ENCODE data around the gene UNC5B.

Gene UNC5B

GRCh38 chr10:71255808-71256660 is 43.7 kb downstream of the UNC5B start:
- DNase-seq: no peak

- no peak for DNase-seq
Measured at GRCh38 chr10:71256661-71257318, 44.4 kb downstream of the UNC5B start.

GRCh38 chr10:71257319-71257997 is 45.1 kb downstream of the UNC5B start:
- DNase-seq: no peak

GRCh38 chr10:71258046-71258445 is 45.7 kb downstream of the UNC5B start:
- DNase-seq: no peak

- no peak for DNase-seq
Measured at GRCh38 chr10:71258446-71259145, 46.2 kb downstream of the UNC5B start.

GRCh38 chr10:71259282-71259681 is 46.9 kb downstream of the UNC5B start:
- DNase-seq: no peak

- no peak for DNase-seq
Measured at GRCh38 chr10:71259815-71260501, 47.6 kb downstream of the UNC5B start.

- DNase-seq: no peak
Measured at GRCh38 chr10:71260622-71261325, 48.4 kb downstream of the UNC5B start.

- no peak for DNase-seq
Measured at GRCh38 chr10:71262027-71262426, 49.7 kb downstream of the UNC5B start.

GRCh38 chr10:71262817-71263216 is 50.4 kb downstream of the UNC5B start:
- DNase-seq: no peak

- no peak for DNase-seq
Measured at GRCh38 chr10:71263376-71263775, 51.0 kb downstream of the UNC5B start.

GRCh38 chr10:71264345-71265200 is 52.2 kb downstream of the UNC5B start:
- no peak for DNase-seq

- DNase-seq: no peak
Measured at GRCh38 chr10:71265201-71265575, 52.8 kb downstream of the UNC5B start.

GRCh38 chr10:71265618-71266146 is 53.3 kb downstream of the UNC5B start:
- DNase-seq: no peak

- no peak for DNase-seq
Measured at GRCh38 chr10:71266147-71266917, 54.0 kb downstream of the UNC5B start.

- no peak for DNase-seq
Measured at GRCh38 chr10:71266918-71267442, 54.6 kb downstream of the UNC5B start.

- DNase-seq: no peak
Measured at GRCh38 chr10:71267508-71268240, 55.3 kb downstream of the UNC5B start.

GRCh38 chr10:71268247-71268691 is 55.9 kb downstream of the UNC5B start:
- no peak for DNase-seq

GRCh38 chr10:71268758-71269157 is 56.4 kb downstream of the UNC5B start:
- no peak for DNase-seq
